ENCODE measurements around the gene MBOAT7. TPM values are rescaled to one million over a fixed set of nuclear protein-coding genes. Genes with fewer than 3 reads are reported as not detected.
"Not testable (repeated sequence)": the region's sequence is repeated elsewhere in the genome, so short reads cannot be mapped to it uniquely, and the experiment has no call there.

MBOAT7 gene
- total and polyA plus RNA-seq, 8 donors: 48.1 to 102 (median 56.3) TPM

GRCh38 chr19:54230031-54230430 is 40.7 kb upstream of the MBOAT7 start:
- no peak for ATAC-seq
- H3K4me1 ChIP-seq: peaks cover 0 to 9% of the 10 kb centered on the region in 2 donors

DNA sequence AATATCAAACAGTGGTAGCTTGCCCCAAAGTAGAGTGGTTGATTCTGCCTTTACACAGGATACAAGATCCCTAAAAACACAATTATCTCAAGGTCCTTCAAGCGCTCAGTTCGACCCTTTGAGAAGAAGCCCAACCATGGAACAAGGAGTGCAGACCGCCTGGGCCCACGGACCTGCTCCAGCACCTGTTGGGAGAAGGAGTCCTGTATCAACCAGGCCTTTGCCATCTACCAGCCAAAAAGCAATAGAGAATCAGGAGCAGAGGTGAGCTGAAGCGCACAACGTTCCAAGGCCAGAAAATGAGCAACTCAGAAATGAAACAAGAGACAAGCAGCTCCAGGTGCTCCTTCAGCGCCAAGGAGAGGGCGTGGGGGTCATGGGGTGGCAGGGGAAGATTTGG is 39.8 kb upstream of the MBOAT7 start:
- DNase-seq: peak in 1 of 4 donors; percentile 23
- Histone ChIP-seq H3K9me3 (no peaks in the 10 kb centered on the region), H3K27ac (no peak overlapping the region), H3K4me1 (peaks cover 0 to 9% of the 10 kb centered on the region in 2 donors), H3K36me3 (no peaks in the 10 kb centered on the region), H3K4me3 (no peak overlapping the region), H3K27me3 (peaks cover 0 to 13% of the 10 kb centered on the region in 2 donors)
- intact Hi-C loops (cut with DNase I): no loop called here
- no peak for ATAC-seq
- TF ChIP-seq CTCF (IDR thresholded peaks at IDR 0.05): no peak

More at GRCh38 chr19:54230031-54230430, 40.7 kb upstream of the MBOAT7 start:
- intact Hi-C loops (cut with DNase I): loop anchor here in 1 of 2 donors (5.0 kb wide), 1 partner anchor 58 kb away; the partner anchor contains the start of gene TMC4
- no peak overlapping the region for H3K27ac ChIP-seq
- H3K9me3 ChIP-seq: no peaks in the 10 kb centered on the region
- H3K36me3 ChIP-seq: no peaks in the 10 kb centered on the region
- no peak overlapping the region for H3K4me3 ChIP-seq
- TF ChIP-seq CTCF (IDR thresholded peaks at IDR 0.05): no peak
- peak in 1 of 4 donors; percentile 4 for DNase-seq
- peaks cover 0 to 13% of the 10 kb centered on the region in 2 donors for H3K27me3 ChIP-seq

DNA sequence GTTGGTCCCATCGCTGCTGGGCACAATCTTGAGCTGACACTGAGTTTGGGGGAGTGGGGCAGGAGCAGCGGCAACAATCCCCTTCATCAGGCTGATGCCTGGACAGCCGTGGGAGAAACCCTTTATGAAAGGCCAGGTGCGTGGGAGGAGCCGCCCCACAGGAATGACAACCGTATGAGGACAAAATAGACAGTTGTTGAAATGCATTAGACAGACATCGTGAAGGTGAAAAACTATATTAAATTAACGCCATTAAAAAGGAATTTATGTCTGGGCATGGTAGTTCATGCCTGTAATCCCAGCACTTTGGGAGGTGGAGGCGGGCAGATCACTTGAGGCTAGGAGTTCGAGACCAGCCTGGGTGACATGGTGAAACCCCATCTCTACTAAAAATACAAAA is 35.2 kb upstream of the MBOAT7 start:
- Histone ChIP-seq H3K27me3 (peaks cover 0 to 14% of the 10 kb centered on the region in 2 donors), H3K4me1 (peaks cover 0 to 11% of the 10 kb centered on the region in 2 donors)
- H3K4me3 ChIP-seq; ATAC-seq; intact Hi-C loops (cut with DNase I); DNase-seq; H3K9me3 ChIP-seq; H3K36me3 ChIP-seq; H3K27ac ChIP-seq: not testable (repeated sequence)

DNA sequence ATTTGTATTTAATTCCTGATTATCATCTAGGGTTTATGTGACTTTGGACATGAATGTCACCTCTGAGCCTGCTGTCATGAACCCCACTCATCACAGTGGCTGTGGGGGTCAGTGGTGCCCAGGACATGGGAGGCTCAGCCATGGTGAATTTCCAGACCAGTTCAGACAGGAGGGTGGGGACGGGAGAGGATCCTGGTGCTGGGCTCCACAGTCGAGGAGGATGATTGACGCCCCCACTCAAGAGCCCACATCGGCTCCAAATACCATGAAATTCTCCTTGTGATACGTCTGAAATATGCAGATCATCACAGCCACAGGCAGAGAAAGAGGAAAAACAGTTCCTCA is 34.5 kb upstream of the MBOAT7 start:
- DNase-seq: peak in 1 of 4 donors; percentile 15
- ATAC-seq; H3K4me3 ChIP-seq; H3K9me3 ChIP-seq; H3K36me3 ChIP-seq; intact Hi-C loops (cut with DNase I): not testable (repeated sequence)
- peaks cover 0 to 18% of the 10 kb centered on the region in 2 donors for H3K4me1 ChIP-seq
- H3K27me3 ChIP-seq: peaks cover 0 to 14% of the 10 kb centered on the region in 2 donors
- peak overlapping the region in 1 of 2 donors; percentile 84 for H3K27ac ChIP-seq

DNA sequence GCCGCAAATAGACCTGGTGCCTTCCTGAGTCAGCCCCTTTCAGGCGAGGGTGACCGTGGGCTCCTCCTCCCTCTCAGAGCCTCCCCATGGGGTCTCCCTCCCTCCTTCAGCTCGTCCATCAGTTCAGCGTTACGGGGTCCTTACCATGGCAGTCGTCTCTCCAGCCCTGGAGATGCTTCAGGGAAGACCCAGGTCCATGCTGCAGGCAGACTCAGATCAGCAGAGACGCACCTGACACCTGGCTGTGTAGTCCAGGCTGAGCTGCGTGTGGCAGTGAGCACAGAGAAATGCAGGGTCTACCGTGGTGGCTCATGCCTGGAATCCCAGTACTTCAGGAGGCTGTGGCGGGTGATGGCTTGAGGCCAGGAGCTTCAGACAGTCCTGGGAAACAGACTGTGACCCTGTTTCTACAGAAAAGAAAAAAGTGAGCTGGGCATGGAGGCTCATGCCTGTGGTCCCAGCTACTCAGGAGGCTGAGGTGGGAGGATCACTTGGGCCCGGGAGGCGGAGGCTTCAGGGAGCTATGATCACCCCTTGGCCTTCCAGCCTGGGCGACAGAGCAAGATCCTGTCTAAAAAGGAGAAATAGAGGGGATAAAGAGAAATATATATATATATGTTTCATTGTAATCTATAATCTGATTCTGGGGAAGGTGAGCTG is 34.0 kb upstream of the MBOAT7 start:
- H3K9me3 ChIP-seq; intact Hi-C loops (cut with DNase I): not testable (repeated sequence)
- DNase-seq (peak in 1 of 4 donors; percentile 23), ATAC-seq (peak; percentile 21)
- Histone ChIP-seq H3K27ac (peak overlapping the region in 1 of 2 donors; percentile 84), H3K36me3 (peaks cover 0 to 13% of the 10 kb centered on the region in 2 donors), H3K4me1 (peaks cover 0 to 23% of the 10 kb centered on the region in 2 donors), H3K27me3 (peaks cover 0 to 14% of the 10 kb centered on the region in 2 donors), H3K4me3 (peak overlapping the region in 1 of 2 donors; percentile 49)

DNA sequence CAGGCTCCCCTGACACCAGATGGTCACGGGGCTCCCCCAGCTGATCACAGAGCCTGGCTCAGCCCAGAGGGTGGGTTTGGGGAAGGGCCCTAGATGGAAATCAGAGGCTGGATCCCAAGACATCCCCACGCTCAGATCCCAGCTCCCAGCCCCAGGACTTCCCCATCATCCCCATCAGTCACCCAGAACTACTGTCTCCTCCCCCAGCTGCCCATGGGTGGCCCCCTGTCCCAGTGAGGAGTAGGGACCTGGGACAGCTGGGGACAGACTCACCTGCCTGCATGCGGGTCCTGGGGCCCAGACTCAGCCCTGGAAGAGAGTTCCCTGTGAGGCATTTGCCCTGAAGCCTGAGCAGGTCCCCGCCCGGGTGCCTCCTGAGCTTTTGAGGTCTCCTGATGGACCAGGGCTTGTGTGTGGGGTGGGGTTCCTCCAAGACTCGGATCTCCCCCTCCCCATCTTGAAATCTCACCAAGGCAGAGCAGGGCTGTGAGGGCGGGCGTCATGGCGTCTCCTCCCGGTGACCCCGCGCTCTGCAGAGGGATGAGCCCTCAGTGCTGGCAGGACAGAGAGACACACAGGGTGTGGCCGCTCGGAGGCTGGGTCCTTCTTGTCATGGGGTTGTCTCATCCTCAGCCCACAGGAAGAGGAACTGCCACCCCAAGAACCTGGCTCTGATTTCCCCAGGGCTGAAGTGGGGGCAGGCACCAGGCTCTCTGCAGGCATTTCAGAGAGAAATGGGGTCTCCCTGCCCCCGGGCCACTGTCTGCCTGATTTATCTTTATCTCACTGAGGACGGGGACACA is 33.3 kb upstream of the MBOAT7 start, which contains the start of gene LILRB3:
LILRB3 (minus strand) TSS at position 534 of the 803 bp plus-strand sequence; CDS start at position 503, 31 bp downstream.
- peak within 1 kb of the TSS in 1 of 2 donors; percentile 49 for H3K4me3 ChIP-seq
- peaks cover 0 to 20% of the 10 kb centered on the region in 2 donors for H3K36me3 ChIP-seq
- peaks cover 0 to 14% of the 10 kb centered on the region in 2 donors for H3K27me3 ChIP-seq
- H3K9me3 ChIP-seq; intact Hi-C loops (cut with DNase I): not testable (repeated sequence)
- H3K27ac ChIP-seq: peak within 1 kb of the TSS; percentile 7 to 84
- ATAC-seq: peak; percentile 83
- H3K4me1 ChIP-seq: peaks cover 0 to 26% of the 10 kb centered on the region in 2 donors
- DNase-seq: peak in 2 of 4 donors; percentile 59 to 83

GRCh38 chr19:54221947-54222346 is 32.6 kb upstream of the MBOAT7 start:
- peak overlapping the region in 1 of 2 donors; percentile 49 for H3K4me3 ChIP-seq
- H3K36me3 ChIP-seq: peaks cover 0 to 26% of the 10 kb centered on the region in 2 donors
- peaks cover 0 to 27% of the 10 kb centered on the region in 2 donors for H3K4me1 ChIP-seq
- ATAC-seq; H3K9me3 ChIP-seq; intact Hi-C loops (cut with DNase I): not testable (repeated sequence)
- H3K27ac ChIP-seq: peak overlapping the region in 1 of 2 donors; percentile 84
- peaks cover 0 to 14% of the 10 kb centered on the region in 2 donors for H3K27me3 ChIP-seq
- DNase-seq: peak in 1 of 4 donors; percentile 17

DNA sequence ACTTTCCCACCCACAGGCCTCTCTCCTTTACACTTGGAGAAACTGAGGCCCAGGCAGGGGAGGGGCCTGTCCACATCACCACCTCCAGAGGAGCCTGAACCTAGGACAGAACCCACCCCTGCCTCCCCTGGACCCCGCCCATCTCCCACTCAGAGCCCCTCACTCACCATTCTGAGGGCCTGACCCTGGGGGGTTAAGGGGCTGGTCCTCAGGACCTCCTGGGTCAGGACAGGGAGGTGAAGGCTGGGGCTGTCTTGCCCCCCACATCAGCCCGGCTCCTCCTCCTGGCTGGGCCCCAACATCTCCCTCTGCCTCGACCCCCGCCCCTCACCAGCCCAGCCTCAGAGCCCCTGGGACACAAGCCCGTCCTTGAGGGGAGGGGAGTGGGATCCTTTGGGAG is 30.3 kb upstream of the MBOAT7 start:
- Histone ChIP-seq H3K27me3 (peaks cover 0 to 14% of the 10 kb centered on the region in 2 donors), H3K4me3 (peak overlapping the region in 1 of 2 donors; percentile 11), H3K36me3 (peaks cover 0 to 38% of the 10 kb centered on the region in 2 donors), H3K4me1 (peaks cover 0 to 45% of the 10 kb centered on the region in 2 donors)
- intact Hi-C loops (cut with DNase I); H3K27ac ChIP-seq; H3K9me3 ChIP-seq; DNase-seq; ATAC-seq: not testable (repeated sequence)

All from left lung (tissue), 10 donors.